H9 (cell line): ENCODE results near the gene TMCC1. TPM values are rescaled to one million over a fixed set of nuclear protein-coding genes. Genes with fewer than 3 reads are reported as not detected.

Experiments
- DNase-seq: peaks from one replicate; pipeline ENCODE4 v3.0.0-alpha.2; 2017
- H2AFZ ChIP-seq: one replicate; pipeline ENCODE4 v1.6.1; 2013; ENCODE audit warnings: mild to moderate bottlenecking, low read length, control low read depth, moderate library complexity
- H2AK5ac ChIP-seq: 2 replicates; pipeline ENCODE4 v1.6.1; 2013; ENCODE audit warnings: low read length, control low read depth, mixed read lengths; ENCODE audit not compliant: insufficient read length
- H2BK120ac ChIP-seq: one replicate; pipeline ENCODE4 v1.6.1; 2013; ENCODE audit warnings: low read depth, mild to moderate bottlenecking, low read length, control low read depth, inconsistent platforms; ENCODE audit not compliant: poor library complexity, severe bottlenecking
- H2BK12ac ChIP-seq: 2 replicates; pipeline ENCODE4 v1.6.1; 2013; ENCODE audit warnings: low read length, control low read depth, mixed read lengths, low read depth; ENCODE audit not compliant: insufficient read length
- H2BK15ac ChIP-seq: 2 replicates; pipeline ENCODE4 v1.6.1; 2013; ENCODE audit warnings: low read depth, low read length, control low read depth
- H2BK20ac ChIP-seq: one replicate; pipeline ENCODE4 v1.6.1; 2013; ENCODE audit warnings: low read depth, mild to moderate bottlenecking, low read length, control low read depth, inconsistent platforms; ENCODE audit not compliant: poor library complexity, severe bottlenecking
- H2BK5ac ChIP-seq: 2 replicates; pipeline ENCODE4 v1.6.1; 2013; ENCODE audit warnings: low read length, control low read depth, mixed read lengths; ENCODE audit not compliant: insufficient read length
- H3K14ac ChIP-seq: 2 replicates; pipeline ENCODE4 v1.6.1; 2013; ENCODE audit warnings: low read length, control low read depth; ENCODE audit not compliant: insufficient read depth
- H3K18ac ChIP-seq: 2 replicates; pipeline ENCODE4 v1.6.1; 2013; ENCODE audit warnings: low read depth, mild to moderate bottlenecking, mixed read lengths, low read length, control low read depth; ENCODE audit not compliant: insufficient read length
- H3K23ac ChIP-seq: 2 replicates; pipeline ENCODE4 v1.6.1; 2013; ENCODE audit warnings: low read length, control low read depth, mixed read lengths, low read depth; ENCODE audit not compliant: insufficient read length
- H3K23me2 ChIP-seq: 2 replicates; pipeline ENCODE4 v1.6.1; 2013; ENCODE audit warnings: low read depth, mild to moderate bottlenecking, mixed read lengths, low read length, control low read depth; ENCODE audit not compliant: insufficient read length, poor library complexity, severe bottlenecking
- H3K27ac ChIP-seq: 2 replicates; pipeline ENCODE4 v1.5.1; 2013; ENCODE audit warnings: low read length, control low read depth, mixed read lengths, low read depth; ENCODE audit not compliant: insufficient read length
- H3K27me3 ChIP-seq: 2 replicates; pipeline ENCODE4 v1.6.1; 2013; ENCODE audit warnings: low read length, control low read depth, inconsistent platforms; ENCODE audit not compliant: insufficient read depth
- H3K4ac ChIP-seq: 2 replicates; pipeline ENCODE4 v1.6.1; 2013; ENCODE audit warnings: low read depth, mild to moderate bottlenecking, control low read depth, inconsistent platforms, low read length, moderate library complexity
- H3K4me1 ChIP-seq: 2 replicates; pipeline ENCODE4 v1.6.1; 2013; ENCODE audit warnings: low read length, control low read depth, inconsistent platforms; ENCODE audit not compliant: insufficient read depth
- H3K4me2 ChIP-seq: 2 replicates; pipeline ENCODE4 v1.6.1; 2013; ENCODE audit warnings: low read length, control low read depth, mixed read lengths; ENCODE audit not compliant: insufficient read length, insufficient read depth
- H3K56ac ChIP-seq: 2 replicates; pipeline ENCODE4 v1.6.1; 2013; ENCODE audit warnings: low read depth, mild to moderate bottlenecking, mixed read lengths, low read length, control low read depth; ENCODE audit not compliant: insufficient read length
- H3K79me1 ChIP-seq: 2 replicates; pipeline ENCODE4 v1.6.1; 2013; ENCODE audit warnings: low read depth, mild to moderate bottlenecking, moderate library complexity, low read length, control low read depth, inconsistent platforms; ENCODE audit not compliant: insufficient read depth, poor library complexity, severe bottlenecking
- H3K79me2 ChIP-seq: 2 replicates; pipeline ENCODE4 v1.6.1; 2013; ENCODE audit warnings: low read length, control low read depth, inconsistent platforms; ENCODE audit not compliant: insufficient read depth
- H3K9ac ChIP-seq: 2 replicates; pipeline ENCODE4 v1.6.1; 2013; ENCODE audit warnings: low read length, control low read depth, mixed read lengths; ENCODE audit not compliant: insufficient read length; ENCODE audit errors: extremely low read depth
- H3K9me3 ChIP-seq: one replicate; pipeline ENCODE4 v1.6.1; 2013; ENCODE audit warnings: low read depth, low read length, inconsistent platforms; ENCODE audit not compliant: control insufficient read depth
- H3T11ph ChIP-seq: one replicate; pipeline ENCODE4 v1.6.1; 2013; ENCODE audit warnings: mild to moderate bottlenecking, low read length, control low read depth, inconsistent platforms
- H4K20me1 ChIP-seq: one replicate; pipeline ENCODE4 v1.6.1; 2013; ENCODE audit not compliant: control insufficient read depth, insufficient read length, insufficient read depth
- H4K5ac ChIP-seq: 2 replicates; pipeline ENCODE4 v1.6.1; 2013; ENCODE audit warnings: low read depth, mild to moderate bottlenecking, mixed read lengths, low read length, control low read depth; ENCODE audit not compliant: insufficient read length
- H4K8ac ChIP-seq: replicated peaks from 2 replicates; pipeline ENCODE4 v1.6.1; 2013; ENCODE audit warnings: low read length, control low read depth, mixed read lengths, low read depth; ENCODE audit not compliant: insufficient read length
- H4K91ac ChIP-seq: 2 replicates; pipeline ENCODE4 v1.6.1; 2013; ENCODE audit warnings: low read depth, mild to moderate bottlenecking, moderate library complexity, mixed read lengths, low read length, control low read depth; ENCODE audit not compliant: insufficient read length
- H3K27ac Mint-ChIP-seq, 3 experiments: 2 replicates in 2 of 3; 3 replicates in 1 of 3; pipeline ENCODE4 v1.8.0; 2020 to 2021; ENCODE audit warnings: mixed read lengths in 3 of 3, mild to moderate bottlenecking in 1 of 3, moderate library complexity in 1 of 3
- H3K27me3 Mint-ChIP-seq: 2 replicates; pipeline ENCODE4 v1.8.0; 2021; ENCODE audit warnings: low read depth, mild to moderate bottlenecking, moderate library complexity, mixed read lengths
- H3K36me3 Mint-ChIP-seq, 3 experiments: 2 replicates in 2 of 3; 3 replicates in 1 of 3; pipeline ENCODE4 v1.8.0; 2020 to 2021; ENCODE audit warnings: low read depth in 3 of 3, mixed read lengths in 3 of 3; ENCODE audit not compliant: insufficient read depth in 1 of 3
- H3K4me1 Mint-ChIP-seq, 2 experiments: 2 replicates each; pipeline ENCODE4 v1.8.0; 2020; ENCODE audit warnings: mixed read lengths in 2 of 2
- H3K4me3 Mint-ChIP-seq, 2 experiments: 2 replicates in 1 of 2; 3 replicates in 1 of 2; pipeline ENCODE4 v1.8.0; 2020 to 2021; ENCODE audit warnings: mild to moderate bottlenecking in 2 of 2, mixed read lengths in 2 of 2, moderate library complexity in 1 of 2
- H3K9me3 Mint-ChIP-seq, 2 experiments: 2 replicates in 1 of 2; 3 replicates in 1 of 2; pipeline ENCODE4 v1.8.0; 2020; ENCODE audit warnings: mild to moderate bottlenecking in 2 of 2, mixed read lengths in 2 of 2, moderate library complexity in 1 of 2
- CTCF ChIP-seq: fragments of 200-600 bp; sonication (generic); conservative IDR thresholded peaks from 3 replicates; pipeline ENCODE4 v1.8.0; 2021; ENCODE audit warnings: antibody characterized with exemption, mild to moderate bottlenecking
- WGBS: extraction: QIAGEN DNeasy Blood & Tissue Kit; methylation state at CpG from one replicate; pipeline ENCODE4 v1.1.7; 2013; ENCODE audit warnings: missing lambda C conversion rate, low lambda C conversion rate, mixed read lengths; ENCODE audit not compliant: insufficient read length; ENCODE audit errors: extremely low coverage; 5-methylcytosine and 5-hydroxymethylcytosine counted together
- total RNA-seq: library from RNA; stranded (reverse); gene quantifications from 2 replicates; pipeline ENCODE4 v1.2.1, GENCODE V29; 2021

TMCC1 gene
- total RNA-seq, 1 experiment from 2014 or later: 24.4 TPM

DNA sequence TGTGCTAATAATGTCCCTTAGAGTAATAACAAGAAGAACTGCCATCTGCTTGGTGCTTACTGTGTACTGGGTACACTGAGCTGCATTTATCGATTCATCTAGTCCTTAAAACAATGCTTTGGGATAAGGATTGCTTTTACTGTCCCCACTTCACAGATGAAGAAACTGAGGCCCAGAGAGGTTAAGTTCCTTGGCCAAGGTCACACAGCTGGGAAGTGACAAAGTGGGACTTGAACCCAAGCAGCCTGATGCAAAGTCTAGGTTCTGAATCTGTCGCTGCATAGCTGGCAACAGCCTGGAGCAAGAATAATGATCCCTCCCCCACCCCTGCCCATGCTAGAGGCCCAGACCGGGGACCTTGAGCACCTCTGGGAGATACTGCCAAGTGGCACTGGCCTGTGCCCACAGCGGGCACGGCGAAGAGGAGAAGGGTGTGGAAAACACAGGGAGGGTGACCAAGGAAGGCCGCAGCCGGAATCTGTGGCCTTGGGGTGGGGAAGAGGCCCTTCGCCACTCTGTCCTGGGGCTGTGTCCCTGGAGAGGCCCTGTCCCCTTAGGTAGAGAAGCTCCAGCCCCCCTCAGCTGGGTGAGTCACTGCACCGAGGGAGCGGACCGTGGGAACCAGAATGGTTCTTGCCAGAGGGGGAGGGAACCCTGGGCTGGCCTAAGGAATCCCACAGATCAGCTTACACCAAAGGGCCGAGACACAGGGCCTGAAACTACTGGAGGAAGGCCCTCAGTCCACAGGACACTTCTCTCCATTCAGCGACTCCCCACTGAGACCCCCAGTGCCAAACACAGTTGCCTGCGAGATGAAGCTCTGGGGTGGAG is 290.6 kb downstream of the TMCC1 start:
- Histone ChIP-seq H4K8ac (no peak overlapping the region), H2AK5ac (no peak overlapping the region), H3K4me1 (peaks cover 2% of the 10 kb centered on the region; the same call in 1 of the 2 replicates), H3K79me2 (peaks cover 4% of the 10 kb centered on the region; the same call in 1 of the 2 replicates), H2BK120ac (no peak overlapping the region), H3K4ac (no peak overlapping the region), H3K18ac (no peak overlapping the region), H4K20me1 (no peaks in the 10 kb centered on the region), H3K9me3 (no peaks in the 10 kb centered on the region), H3K56ac (no peak overlapping the region), H4K91ac (no peak overlapping the region), H3K79me1 (no peaks in the 10 kb centered on the region), H3K9ac (no peak overlapping the region), H3K4me2 (no peak overlapping the region), H3K27me3 (peaks cover 6% of the 10 kb centered on the region; the same call in 1 of the 2 replicates), H3K27ac (no peak overlapping the region), H2BK20ac (no peak overlapping the region), H3K23ac (no peak overlapping the region), H3K23me2 (peaks cover 12% of the 10 kb centered on the region), H3T11ph (no peak overlapping the region), H2BK15ac (no peak overlapping the region), H2AFZ (no peak overlapping the region), H4K5ac (no peak overlapping the region), H3K14ac (no peak overlapping the region; the same call in 1 of the 2 replicates), H2BK12ac (no peak overlapping the region), H2BK5ac (no peak overlapping the region)
- Mint-ChIP-seq H3K27ac (peak overlapping the region in 2 of 3 experiments; percentile 15 to 68; a peak in 3 of 7 replicates), H3K4me3 (peak overlapping the region; percentile 39 to 93; a peak in 4 of 5 replicates), H3K36me3 (peaks cover 0 to 3% (median 0%) of the 10 kb centered on the region in 3 experiments; a peak in 3 of 7 replicates), H3K27me3 (peaks cover 30% of the 10 kb centered on the region), H3K9me3 (peaks cover 3 to 4% of the 10 kb centered on the region in 2 experiments; a peak in 2 of 5 replicates), H3K4me1 (peaks cover 73 to 74% of the 10 kb centered on the region in 2 experiments)
- no peak for TF ChIP-seq CTCF
- WGBS: no CpG with 5 or more reads among the region's 15 CpGs
- peak; percentile 79 for DNase-seq
